GM13977 (cell line): ENCODE measurements around the gene ABTB2.

ENCODE experiments used
- DNase-seq: peaks from one replicate; pipeline ENCODE4 v3.0.0; 2012; ENCODE audit warnings: low spot score
- in situ Hi-C: fragments of 300-500 bp; cut with MboI; formaldehyde crosslinking; loops from one replicate; pipeline ENCODE4 v1.12.0; 2022; ENCODE audit warnings: low sequenced_read_pairs, low pct_unique_long_range_greater_than_20kb, mixed read lengths, inconsistent platforms; ENCODE audit not compliant: unreplicated experiment
- TF ChIP-seq, protein P1 (sequence below): IDR thresholded peaks from 2 replicates; pipeline ENCODE4 v1.5.1; 2012; ENCODE audit warnings: mild to moderate bottlenecking, control low read depth; ENCODE audit not compliant: insufficient read depth; ENCODE audit errors: extremely low read depth, missing control alignments

ABTB2 gene

DNA sequence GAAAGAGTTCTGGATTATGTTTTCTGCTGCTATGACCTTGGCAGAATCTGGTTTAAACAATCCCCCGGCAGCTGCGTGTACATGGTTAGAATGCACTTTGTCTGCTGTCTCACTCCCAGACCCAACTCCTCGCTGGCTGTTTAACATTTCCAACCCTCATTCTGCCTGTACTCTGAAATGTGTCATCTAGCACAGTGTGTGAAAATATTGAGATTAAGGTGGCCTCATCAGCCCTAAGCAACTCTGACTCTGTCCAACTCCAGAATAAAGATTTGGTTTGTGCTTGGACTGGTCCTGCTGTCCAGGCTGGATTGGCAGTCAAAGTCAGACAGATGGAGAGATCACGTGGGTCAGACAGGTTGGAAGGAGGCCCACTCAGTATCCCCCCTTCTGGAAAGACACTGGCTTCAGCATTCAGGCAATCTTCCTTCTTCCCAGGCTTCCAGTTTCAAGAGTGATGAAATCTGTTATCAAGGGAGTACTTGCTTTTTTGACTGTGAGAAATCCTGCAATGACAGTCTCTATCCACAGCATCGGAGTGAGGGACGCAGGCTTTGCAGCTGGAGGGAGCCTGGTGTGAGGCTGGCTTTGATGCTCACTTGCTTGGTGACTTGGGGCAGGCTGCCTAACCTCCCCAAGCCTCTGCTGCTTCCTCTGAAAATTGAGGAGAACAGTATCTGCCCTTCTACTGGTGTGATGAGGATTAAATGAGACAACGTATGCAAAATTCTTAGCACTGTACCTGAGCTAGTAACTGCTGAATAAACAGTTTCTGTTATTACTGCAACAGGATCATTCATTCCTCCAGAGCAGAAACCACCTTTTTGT lies 29.8 kb downstream of the ABTB2 start:
- no peak for DNase-seq
- in situ Hi-C loops, result no loop called here
- TF ChIP-seq, protein P1, sequence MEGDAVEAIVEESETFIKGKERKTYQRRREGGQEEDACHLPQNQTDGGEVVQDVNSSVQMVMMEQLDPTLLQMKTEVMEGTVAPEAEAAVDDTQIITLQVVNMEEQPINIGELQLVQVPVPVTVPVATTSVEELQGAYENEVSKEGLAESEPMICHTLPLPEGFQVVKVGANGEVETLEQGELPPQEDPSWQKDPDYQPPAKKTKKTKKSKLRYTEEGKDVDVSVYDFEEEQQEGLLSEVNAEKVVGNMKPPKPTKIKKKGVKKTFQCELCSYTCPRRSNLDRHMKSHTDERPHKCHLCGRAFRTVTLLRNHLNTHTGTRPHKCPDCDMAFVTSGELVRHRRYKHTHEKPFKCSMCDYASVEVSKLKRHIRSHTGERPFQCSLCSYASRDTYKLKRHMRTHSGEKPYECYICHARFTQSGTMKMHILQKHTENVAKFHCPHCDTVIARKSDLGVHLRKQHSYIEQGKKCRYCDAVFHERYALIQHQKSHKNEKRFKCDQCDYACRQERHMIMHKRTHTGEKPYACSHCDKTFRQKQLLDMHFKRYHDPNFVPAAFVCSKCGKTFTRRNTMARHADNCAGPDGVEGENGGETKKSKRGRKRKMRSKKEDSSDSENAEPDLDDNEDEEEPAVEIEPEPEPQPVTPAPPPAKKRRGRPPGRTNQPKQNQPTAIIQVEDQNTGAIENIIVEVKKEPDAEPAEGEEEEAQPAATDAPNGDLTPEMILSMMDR, result no peak

DNA sequence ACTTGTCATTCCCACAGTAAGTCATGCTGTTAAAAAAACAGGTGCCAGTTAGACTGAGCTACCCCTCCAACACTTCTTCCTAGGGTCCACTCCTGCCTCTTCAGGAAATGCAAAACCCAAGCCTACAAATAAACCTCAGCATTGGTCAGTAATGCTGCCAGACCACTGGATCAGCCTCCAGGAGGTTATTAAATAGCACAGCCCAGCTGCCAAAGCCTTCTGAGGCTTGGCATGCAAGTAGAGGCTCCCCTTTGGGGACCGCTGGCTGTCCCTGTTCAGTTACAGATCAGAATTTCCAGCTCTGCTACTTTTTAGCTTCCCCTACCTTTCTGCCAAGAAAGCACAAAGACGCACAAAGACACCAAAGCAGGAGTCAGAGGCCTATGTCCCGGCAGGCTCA lies 33.3 kb downstream of the ABTB2 start:
- TF ChIP-seq, protein P1, result no peak
- in situ Hi-C loops, result no loop called here
- no peak for DNase-seq

DNA sequence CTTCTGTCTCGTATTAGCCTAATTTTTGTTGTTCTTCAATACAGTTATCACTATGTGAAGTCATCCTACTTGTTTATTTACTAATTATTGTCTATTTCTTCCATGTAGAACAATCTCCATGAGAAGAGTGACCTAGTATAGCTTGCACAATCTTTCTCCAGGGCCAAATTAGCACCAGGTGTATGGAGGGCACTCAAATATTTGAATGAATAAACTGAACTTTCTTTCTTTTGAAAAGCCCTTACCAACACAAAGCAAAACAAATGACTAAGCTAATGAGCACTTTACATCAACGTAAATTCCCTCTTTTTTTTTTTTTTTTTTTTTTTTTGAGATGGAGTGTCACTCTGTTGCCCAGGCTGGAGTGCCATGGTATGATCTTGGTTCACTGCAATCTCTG lies 34.2 kb downstream of the ABTB2 start:
- in situ Hi-C loops, result no loop called here
- no peak for DNase-seq
- TF ChIP-seq, protein P1, result no peak

DNA sequence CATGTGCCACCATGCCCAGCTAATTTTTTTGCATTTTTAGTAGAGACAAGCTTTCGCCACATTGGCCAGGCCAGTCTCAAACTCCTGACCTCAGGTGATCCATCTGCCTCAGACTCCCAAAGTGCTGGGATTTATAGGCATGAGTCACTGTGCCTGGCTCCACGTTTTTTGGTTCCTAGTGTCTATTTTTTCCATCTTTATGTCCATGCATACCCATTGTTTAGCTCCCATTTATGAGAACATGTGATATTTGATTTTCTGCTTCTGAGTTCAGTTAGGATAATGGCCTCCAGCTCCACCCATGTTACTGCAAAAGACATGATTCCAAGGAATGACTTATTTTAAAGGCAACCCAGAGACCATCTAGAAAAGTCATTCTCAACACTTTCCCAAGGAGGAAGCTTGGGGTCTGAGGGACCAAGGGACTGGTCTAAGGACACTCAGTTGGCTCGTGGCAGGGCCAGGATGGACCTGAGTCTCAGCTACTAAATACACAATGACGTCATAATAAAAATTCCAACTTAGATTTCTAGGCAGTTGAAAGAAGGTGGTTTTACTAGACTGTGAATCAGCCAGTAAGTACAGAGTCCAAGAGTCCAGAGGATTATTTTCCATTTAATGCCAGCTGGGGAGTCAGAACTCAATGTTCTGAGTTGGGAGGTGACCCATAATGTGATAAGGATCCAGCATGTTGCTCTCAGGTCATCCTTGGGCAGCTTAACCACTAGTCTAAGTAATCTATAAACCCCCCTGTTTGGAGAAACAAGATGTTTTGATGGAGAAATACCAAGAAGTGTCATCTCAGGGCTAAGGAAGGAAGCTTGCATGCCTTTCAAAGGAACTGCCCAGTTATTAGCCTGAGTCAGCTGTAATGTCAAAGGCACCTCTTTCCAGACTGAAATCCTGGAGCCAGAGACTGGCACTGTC lies 39.4 kb downstream of the ABTB2 start:
- in situ Hi-C loops, result no loop called here
- TF ChIP-seq, protein P1, result no peak
- DNase-seq, result no peak

DNA sequence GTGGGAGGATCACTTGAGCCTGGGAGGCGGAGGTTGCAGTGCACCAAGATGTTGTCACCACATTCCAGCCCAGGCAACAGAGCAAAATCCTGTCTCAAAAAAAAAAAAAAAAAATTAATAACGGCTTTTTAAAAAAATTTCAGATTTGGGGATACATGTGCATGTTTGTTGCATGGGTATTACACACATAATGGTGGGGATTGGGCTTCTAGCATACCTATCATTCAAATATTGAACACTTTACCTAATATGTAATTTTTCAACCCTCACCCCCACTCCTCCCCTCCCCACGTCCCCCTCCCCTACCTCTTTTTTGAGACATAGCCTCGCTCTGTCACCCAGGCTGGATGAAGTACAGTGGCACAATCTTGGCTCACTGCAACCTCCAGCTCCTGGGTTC lies 40.1 kb downstream of the ABTB2 start:
- TF ChIP-seq, protein P1, result no peak
- in situ Hi-C loops, result no loop called here
- no peak for DNase-seq

DNA sequence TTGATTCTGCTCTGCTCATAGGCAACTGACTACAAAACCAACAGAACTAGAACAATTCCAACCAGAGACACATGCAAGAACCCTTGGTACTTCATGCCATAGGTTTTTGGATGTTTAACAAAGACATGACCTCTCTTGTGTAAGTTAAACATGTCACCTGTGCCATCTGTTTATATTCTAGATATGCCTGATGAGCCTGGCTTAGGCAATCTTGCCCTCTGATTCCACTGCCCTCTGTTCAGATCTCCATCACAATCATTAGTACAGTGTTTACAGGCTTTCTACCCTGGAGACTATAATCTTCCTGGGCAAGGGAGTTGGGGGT lies 40.8 kb downstream of the ABTB2 start:
- TF ChIP-seq, protein P1, result no peak
- in situ Hi-C loops, result no loop called here
- no peak for DNase-seq
